Mucosa of descending colon (tissue), 3 donors: Measurements from ENCODE around the gene HIVEP1. TPM values are rescaled to one million over a fixed set of nuclear protein-coding genes. Genes with fewer than 3 reads are reported as not detected.

Experiments used
- ATAC-seq: fragments of 200-7000 bp; cut with Tn5 transposase; one replicate; pipeline ENCODE4 v1.9.1; 2020; ENCODE audit warnings: mild to moderate bottlenecking, moderate library complexity
- DNase-seq, 3 donors: peaks; one replicate each; pipeline ENCODE4 v3.0.0-alpha.2; 2020
- H3K36me3 ChIP-seq: fragments of 200-600 bp; one replicate; pipeline ENCODE4 v1.8.0; 2021; ENCODE audit warnings: low read depth, mild to moderate bottlenecking
- H3K4me1 ChIP-seq: fragments of 200-600 bp; one replicate; pipeline ENCODE4 v1.8.0; 2021; ENCODE audit warnings: low read depth, mild to moderate bottlenecking
- H3K4me3 ChIP-seq: fragments of 200-600 bp; one replicate; pipeline ENCODE4 v1.8.0; 2021; ENCODE audit warnings: mild to moderate bottlenecking
- H3K9me3 ChIP-seq: fragments of 200-600 bp; one replicate; pipeline ENCODE4 v1.8.0; 2021; ENCODE audit warnings: mild to moderate bottlenecking
- CTCF ChIP-seq: fragments of 200-600 bp; IDR thresholded peaks from one replicate; pipeline ENCODE4 v1.8.0; 2022; ENCODE audit warnings: antibody characterized with exemption, mild to moderate bottlenecking
- intact Hi-C, 2 donors: fragments of 100-400 bp; cut with DNase I in 1 of 2; cut with micrococcal nuclease in 1 of 2; formaldehyde crosslinking; loops; one replicate each; pipeline versions ENCODE4 v1.11.0 to v1.11.1; 2022; cut with DNase I, micrococcal nuclease
- total RNA-seq, 3 donors: library from RNA; stranded (reverse); fragmentation: NEBNext Ultra II Directional in 2 of 3; extraction: Animal tissue kit (Norgen Biotek cat#: 25700) in 2 of 3; gene quantifications; one replicate each; pipeline versions ENCODE4 v1.2.1 to v1.2.4, GENCODE V29; 2021 to 2023
- donor health status: DM: no; HTN: no; CAD: no; lungs with moderate emphysema.
- donor health status: DM: no; HTN: no; CAD: no.
- donor health status: DM: no; HTN: yes; CAD: no.

Gene HIVEP1
- total RNA-seq, 3 donors from 2014 or later = 27.6 to 37.3 (median 35.8) TPM

GRCh38 chr6:11978169-11978987 is 33.7 kb upstream of the HIVEP1 start:
- peak; percentile 58 for ATAC-seq

GRCh38 chr6:11979866-11980265 is 32.2 kb upstream of the HIVEP1 start:
- H3K9me3 ChIP-seq = no peaks in the 10 kb centered on the region
- H3K36me3 ChIP-seq = no peaks in the 10 kb centered on the region
- DNase-seq (no peak), ATAC-seq (no peak)
- H3K4me1 ChIP-seq = no peaks in the 10 kb centered on the region
- H3K4me3 ChIP-seq = no peak overlapping the region
- no peak for TF ChIP-seq CTCF
- intact Hi-C loops = no loop called here

More at GRCh38 chr6:11978169-11978987, 33.7 kb upstream of the HIVEP1 start:
- Histone ChIP-seq H3K9me3 (no peaks in the 10 kb centered on the region), H3K4me3 (no peak overlapping the region), H3K36me3 (no peaks in the 10 kb centered on the region), H3K4me1 (no peaks in the 10 kb centered on the region)
- no peak for TF ChIP-seq CTCF
- intact Hi-C loops = no loop called here
- no peak for DNase-seq

- DNase-seq (no peak), ATAC-seq (no peak)
- H3K4me1 ChIP-seq = no peaks in the 10 kb centered on the region
- no peak overlapping the region for H3K4me3 ChIP-seq
- H3K36me3 ChIP-seq = no peaks in the 10 kb centered on the region
- no peaks in the 10 kb centered on the region for H3K9me3 ChIP-seq
- intact Hi-C loops = no loop called here
- TF ChIP-seq CTCF = no peak
Measured at GRCh38 chr6:11983306-11983705, 28.8 kb upstream of the HIVEP1 start.

GRCh38 chr6:11987386-11987785 is 24.7 kb upstream of the HIVEP1 start:
- H3K4me3 ChIP-seq = no peak overlapping the region
- no peaks in the 10 kb centered on the region for H3K4me1 ChIP-seq
- no peaks in the 10 kb centered on the region for H3K36me3 ChIP-seq
- no peaks in the 10 kb centered on the region for H3K9me3 ChIP-seq
- no peak for ATAC-seq
- intact Hi-C loops = no loop called here
- no peak for TF ChIP-seq CTCF
- no peak for DNase-seq

- no peak for TF ChIP-seq CTCF
- H3K36me3 ChIP-seq = no peaks in the 10 kb centered on the region
- H3K9me3 ChIP-seq = no peaks in the 10 kb centered on the region
- intact Hi-C loops = no loop called here
- H3K4me1 ChIP-seq = no peaks in the 10 kb centered on the region
- ATAC-seq = no peak
- no peak overlapping the region for H3K4me3 ChIP-seq
- no peak for DNase-seq
Measured at GRCh38 chr6:11989386-11989785, 22.7 kb upstream of the HIVEP1 start.
